HCT116 (cell line): ENCODE measurements around the gene VAV2. TPM values are rescaled to one million over a fixed set of nuclear protein-coding genes. Genes with fewer than 3 reads are reported as not detected.

ENCODE experiments used
- ATAC-seq: fragments of 200-7000 bp; cut with Tn5 transposase; 2 replicates; pipeline ENCODE4 v1.9.1; 2020; ENCODE audit warnings: mild to moderate bottlenecking, moderate library complexity
- BruUV-seq: library from RNA; stranded (reverse); fragments of 400-500 nt; replicated peaks from 2 replicates; lab custom pipeline; 2021; lab: Mats Ljungman, UMichigan
- CTCF ChIA-PET: fragments of 300-600 bp; sonication (Branson Sonifier 250); formaldehyde crosslinking; loops from one replicate; lab custom pipeline; 2021; ENCODE audit warnings: antibody characterized with exemption; lab: Charles Lee
- POLR2A ChIA-PET: fragments of 300-600, 350-600 bp; sonication (Branson Sonifier 250); formaldehyde crosslinking; loops from one replicate; lab custom pipeline; 2021; ENCODE audit warnings: antibody characterized with exemption; lab: Charles Lee
- RAD21 ChIA-PET, 2 experiments: fragments of 300-600 bp; sonication (Branson Sonifier 250); formaldehyde crosslinking; loops; one replicate each; lab custom pipeline; 2023; ENCODE audit warnings: low total read pairs in 2 of 2; ENCODE audit not compliant: uncharacterized antibody in 2 of 2, unreplicated experiment in 2 of 2, low non-redundant PET in 1 of 2; lab: Charles Lee
- DNase-seq: peaks from one replicate; pipeline ENCODE4 v3.0.0-alpha.2; 2010; ENCODE audit warnings: low read depth, low spot score
- H2AFZ ChIP-seq: fragments of 200-600 bp; shearing (Covaris generic), sonication (generic); 2 replicates; pipeline ENCODE4 v1.6.1; 2017; ENCODE audit warnings: low read depth, mixed run types, mixed read lengths, antibody characterized with exemption, low read length; ENCODE audit not compliant: poor library complexity, severe bottlenecking
- H3K27ac ChIP-seq: 2 replicates; pipeline ENCODE4 v1.5.1; 2012; ENCODE audit warnings: low read depth, low read length
- H3K27me3 ChIP-seq: fragments of 200-600 bp; sonication (generic); 2 replicates; pipeline ENCODE4 v1.6.1; 2016; ENCODE audit warnings: mixed run types, low read length, mixed read lengths; ENCODE audit not compliant: insufficient read depth
- H3K36me3 ChIP-seq, 2 experiments: fragments of 200-500 bp in 1 of 2; fragments of 200-600 bp in 1 of 2; sonication (Bioruptor generic) in 1 of 2; sonication (generic) in 1 of 2; 2 replicates each; pipeline versions ENCODE4 v1.5.1 to v1.6.1; 2014 to 2016; ENCODE audit warnings: low read length in 2 of 2, inconsistent platforms in 1 of 2, mixed read lengths in 1 of 2, mixed run types in 1 of 2; ENCODE audit not compliant: insufficient read depth in 2 of 2, control insufficient read depth in 1 of 2
- H3K4me1 ChIP-seq, 2 experiments: fragments of 200-600 bp in 1 of 2; sonication (generic) in 1 of 2; 2 replicates each; pipeline versions ENCODE4 v1.5.1 to v1.6.1; 2012 to 2017; ENCODE audit warnings: low read length in 2 of 2, inconsistent platforms in 1 of 2, mild to moderate bottlenecking in 1 of 2, mixed read lengths in 1 of 2, mixed run types in 1 of 2, moderate library complexity in 1 of 2; ENCODE audit not compliant: insufficient read depth in 2 of 2, control insufficient read depth in 1 of 2
- H3K4me2 ChIP-seq: fragments of 200-600 bp; sonication (generic); 2 replicates; pipeline ENCODE4 v1.6.1; 2017; ENCODE audit warnings: mixed run types, low read length, mixed read lengths
- H3K4me3 ChIP-seq, 2 experiments: fragments of 200-600 bp in 1 of 2; sonication (generic) in 1 of 2; replicated peaks in 1 of 2; 2 replicates each; pipeline ENCODE4 v1.5.1; 2011 to 2016; ENCODE audit warnings: low read length in 2 of 2, control low read depth in 1 of 2, low read depth in 1 of 2, mild to moderate bottlenecking in 1 of 2, mixed read lengths in 1 of 2, mixed run types in 1 of 2
- H3K79me2 ChIP-seq: fragments of 200-600 bp; sonication (generic); 2 replicates; pipeline ENCODE4 v1.6.1; 2017; ENCODE audit warnings: mild to moderate bottlenecking, mixed run types, low read length, moderate library complexity, mixed read lengths; ENCODE audit not compliant: insufficient read depth
- H3K9ac ChIP-seq: fragments of 200-600 bp; sonication (generic); 2 replicates; pipeline ENCODE4 v1.6.1; 2016; ENCODE audit warnings: low read length, mixed read lengths
- H3K9me2 ChIP-seq: fragments of 200-600 bp; sonication (generic), shearing (Covaris generic); 2 replicates; pipeline ENCODE4 v1.6.1; 2017; ENCODE audit warnings: mixed run types, mild to moderate bottlenecking, moderate library complexity; ENCODE audit not compliant: insufficient read depth
- H3K9me3 ChIP-seq, 2 experiments: fragments of 200-500 bp in 1 of 2; fragments of 200-600 bp in 1 of 2; sonication (Bioruptor generic) in 1 of 2; sonication (generic) in 1 of 2; 2 replicates each; pipeline ENCODE4 v1.6.1; 2014 to 2017; ENCODE audit warnings: low read length in 2 of 2, mixed read lengths in 2 of 2, inconsistent platforms in 1 of 2, low read depth in 1 of 2, mild to moderate bottlenecking in 1 of 2, mixed run types in 1 of 2, moderate library complexity in 1 of 2; ENCODE audit not compliant: control insufficient read depth in 1 of 2, insufficient read depth in 1 of 2
- H4K20me1 ChIP-seq: fragments of 200-600 bp; sonication (generic), shearing (Covaris generic); 2 replicates; pipeline ENCODE4 v1.6.1; 2017; ENCODE audit warnings: mixed run types, mild to moderate bottlenecking, moderate library complexity; ENCODE audit not compliant: insufficient read depth
- ATF3 ChIP-seq: IDR thresholded peaks from 2 replicates; pipeline ENCODE4 v1.6.1; 2012
- CBX3 ChIP-seq: IDR thresholded peaks from 2 replicates; pipeline ENCODE4 v1.6.1; 2012; ENCODE audit warnings: low read depth
- CTCF ChIP-seq, 3 experiments: fragments of 200-600 bp in 1 of 3; sonication (generic) in 1 of 3; IDR thresholded peaks in 2 of 3; conservative IDR thresholded peaks in 1 of 3; 2 replicates each; pipeline ENCODE4 v1.5.1; 2012 to 2017; ENCODE audit warnings: low read depth in 2 of 3, low read length in 2 of 3, antibody characterized with exemption in 1 of 3, borderline replicate concordance in 1 of 3, control low read depth in 1 of 3, mild to moderate bottlenecking in 1 of 3, mixed read lengths in 1 of 3, mixed run types in 1 of 3, moderate library complexity in 1 of 3; ENCODE audit not compliant: insufficient read depth in 1 of 3
- EZH2 ChIP-seq: fragments of 200-600 bp; sonication (generic); IDR thresholded peaks from 2 replicates; pipeline ENCODE4 v1.6.1; 2017; ENCODE audit warnings: antibody characterized with exemption, mixed run types
- EZH2phosphoT487 ChIP-seq: fragments of 200-600 bp; IDR thresholded peaks from 2 replicates; pipeline ENCODE4 v1.6.1; 2018; ENCODE audit warnings: antibody characterized with exemption, borderline replicate concordance
- FOSL1 ChIP-seq: IDR thresholded peaks from 2 replicates; pipeline ENCODE4 v1.6.1; 2012; ENCODE audit warnings: low read depth
- JUND ChIP-seq: IDR thresholded peaks from 2 replicates; pipeline ENCODE4 v1.6.1; 2012
- MAX ChIP-seq: IDR thresholded peaks from 2 replicates; pipeline ENCODE4 v1.6.1; 2012
- POLR2A ChIP-seq: IDR thresholded peaks from 2 replicates; pipeline ENCODE4 v1.7.0; 2011; ENCODE audit warnings: borderline replicate concordance; ENCODE audit not compliant: insufficient read depth, insufficient read length; ENCODE audit errors: extremely low read depth
- RAD21 ChIP-seq: IDR thresholded peaks from 2 replicates; pipeline ENCODE4 v1.6.1; 2012; ENCODE audit warnings: low read depth, mild to moderate bottlenecking
- SIN3A ChIP-seq: IDR thresholded peaks from 2 replicates; pipeline ENCODE4 v1.6.1; 2012; ENCODE audit warnings: low read depth
- SP1 ChIP-seq: IDR thresholded peaks from 2 replicates; pipeline ENCODE4 v1.6.1; 2012; ENCODE audit warnings: low read depth
- SRF ChIP-seq: IDR thresholded peaks from 2 replicates; pipeline ENCODE4 v1.6.1; 2012; ENCODE audit warnings: low read depth
- YY1 ChIP-seq: IDR thresholded peaks from 2 replicates; pipeline ENCODE4 v1.6.1; 2011; ENCODE audit warnings: low read length, low read depth, moderate library complexity, mild to moderate bottlenecking; ENCODE audit not compliant: insufficient replicate concordance; ENCODE audit errors: extremely low read depth
- ZBTB33 ChIP-seq: IDR thresholded peaks from 2 replicates; pipeline ENCODE4 v1.6.1; 2011; ENCODE audit warnings: mild to moderate bottlenecking, low read length, moderate library complexity; ENCODE audit not compliant: insufficient replicate concordance; ENCODE audit errors: extremely low read depth
- ZFX ChIP-seq: fragments of 450-650 bp; IDR thresholded peaks from 2 replicates; pipeline ENCODE4 v1.6.1; 2017
- ZNF274 ChIP-seq: fragments of 200-500 bp; sonication (Bioruptor generic); IDR thresholded peaks from 2 replicates; pipeline ENCODE4 v1.6.1; 2014; ENCODE audit warnings: mild to moderate bottlenecking, low read depth, low read length, inconsistent platforms
- intact Hi-C: fragments of 100-400 bp; cut with micrococcal nuclease; formaldehyde crosslinking; loops from 2 replicates; pipeline ENCODE4 v1.10.0; 2022
- total RNA-seq: library from RNA; stranded (reverse); gene quantifications from one replicate; pipeline ENCODE4 v1.2.1, GENCODE V29; 2021; ENCODE audit not compliant: unreplicated experiment

The VAV2 gene
- total RNA-seq, 1 experiment from 2014 or later, result 33.2 TPM

GRCh38 chr9:133844881-133845410 is 147.2 kb downstream of the VAV2 start:
- H3K9me3 ChIP-seq, result no peaks in the 10 kb centered on the region
- H3K36me3 ChIP-seq, result no peaks in the 10 kb centered on the region
- ChIA-PET POLR2A (no interaction called here), RAD21 (no interaction called here), CTCF (no interaction called here)
- intact Hi-C loops, result no loop called here
- no peak overlapping the region for H2AFZ ChIP-seq
- no peaks in the 10 kb centered on the region for H4K20me1 ChIP-seq
- no peaks in the 10 kb centered on the region; a peak in 1 of 4 replicates for H3K4me1 ChIP-seq
- H3K27me3 ChIP-seq, result no peaks in the 10 kb centered on the region
- H3K9me2 ChIP-seq, result no peaks in the 10 kb centered on the region
- BruUV-seq, result no TSS peak
- no peak for DNase-seq
- H3K4me2 ChIP-seq, result no peak overlapping the region
- H3K4me3 ChIP-seq, result no peak overlapping the region
- H3K27ac ChIP-seq, result no peak overlapping the region
- H3K79me2 ChIP-seq, result peaks cover 5% of the 10 kb centered on the region; the same call in 1 of the 2 replicates
- no peak for ATAC-seq
- H3K9ac ChIP-seq, result no peak overlapping the region
- TF ChIP-seq ZFX, result no peak
- no peak for TF ChIP-seq FOSL1
- no peak for TF ChIP-seq SP1
- no peak for TF ChIP-seq EZH2phosphoT487
- TF ChIP-seq YY1, result no peak
- no peak for TF ChIP-seq SIN3A
- TF ChIP-seq ZNF274, result no peak
- TF ChIP-seq JUND, result no peak
- TF ChIP-seq MAX, result no peak
- no peak for TF ChIP-seq ZBTB33
- no peak for TF ChIP-seq ATF3
- no peak for TF ChIP-seq CTCF (IDR thresholded peaks at IDR 0.05 in 2 of 3, conservative IDR thresholded peaks at IDR 0.05 in 1 of 3; ENCODE audit: borderline replicate concordance in 1 of 3, insufficient read depth in 1 of 3, low read depth in 2 of 3, low read length in 2 of 3)
- TF ChIP-seq CBX3, result no peak
- no peak for TF ChIP-seq EZH2
- no peak for TF ChIP-seq SRF
- no peak for TF ChIP-seq RAD21
- TF ChIP-seq POLR2A, result no peak
